Testis (tissue), 2 donors: ENCODE results near the gene SEPTIN5.

Experiments
- CTCF ChIP-seq, 3 experiments: fragments of 450-650 bp in 2 of 3; fragments of 200-600 bp in 1 of 3; sonication (generic) in 1 of 3; IDR thresholded peaks; one replicate each; pipeline ENCODE4 v1.5.1; 2016 to 2019; ENCODE audit warnings: antibody characterized with exemption in 3 of 3, mild to moderate bottlenecking in 2 of 3, moderate library complexity in 1 of 3
- POLR2A ChIP-seq: fragments of 450-650 bp; IDR thresholded peaks from one replicate; pipeline ENCODE4 v1.6.1; 2017; ENCODE audit warnings: antibody characterized with exemption, mild to moderate bottlenecking, moderate library complexity

- TF ChIP-seq POLR2A: no peak
- TF ChIP-seq CTCF (IDR thresholded peaks at IDR 0.05): no peak
Measured at GRCh38 chr22:19720999-19721329, 6.7 kb downstream of the SEPTIN5 start.
